Activated B cell treated with CpG ODN at 0.5 μM for 24 hours (primary cell): Measurements from ENCODE around the gene SRGAP1. TPM values are rescaled to one million over a fixed set of nuclear protein-coding genes. Genes with fewer than 3 reads are reported as not detected.

ENCODE experiments used
- ATAC-seq: fragments of 200-7000 bp; cut with Tn5 transposase; one replicate; pipeline ENCODE4 v1.10.0; 2021; ENCODE audit warnings: low read depth, mild to moderate bottlenecking, moderate library complexity
- CTCF ChIA-PET: fragments of 350-600 bp; sonication (Branson Sonifier 250); formaldehyde crosslinking; loops from one replicate; lab custom pipeline; 2021; ENCODE audit warnings: antibody characterized with exemption; lab: Charles Lee
- POLR2A ChIA-PET: fragments of 350-600 bp; sonication (Branson Sonifier 250); formaldehyde crosslinking; loops from one replicate; lab custom pipeline; 2021; ENCODE audit warnings: antibody characterized with exemption; lab: Charles Lee
- DNase-seq: peaks from one replicate; pipeline ENCODE4 v3.0.0; 2022
- H3K27ac Mint-ChIP-seq: one replicate; pipeline ENCODE4 v1.8.0; 2020; ENCODE audit warnings: mixed read lengths
- H3K27me3 Mint-ChIP-seq: one replicate; pipeline ENCODE4 v1.8.0; 2021; ENCODE audit warnings: mixed read lengths
- H3K36me3 Mint-ChIP-seq: one replicate; pipeline ENCODE4 v1.8.0; 2021; ENCODE audit warnings: low read depth, mixed read lengths
- H3K4me1 Mint-ChIP-seq: one replicate; pipeline ENCODE4 v1.8.0; 2021; ENCODE audit warnings: mixed read lengths
- H3K4me3 Mint-ChIP-seq: one replicate; pipeline ENCODE4 v1.8.0; 2020; ENCODE audit warnings: mild to moderate bottlenecking, mixed read lengths
- H3K9me3 Mint-ChIP-seq: one replicate; pipeline ENCODE4 v1.8.0; 2020; ENCODE audit warnings: mixed read lengths
- intact Hi-C: fragments of 100-400 bp; cut with micrococcal nuclease; formaldehyde crosslinking; loops from one replicate; pipeline ENCODE4 v1.15.1; 2024
- total RNA-seq: library from RNA; stranded (reverse); gene quantifications from 2 replicates; pipeline ENCODE4 v1.2.3, GENCODE V29; 2022
- TF ChIP-seq, protein P1 (sequence below): fragments of 200-600 bp; IDR thresholded peaks from one replicate; pipeline ENCODE4 v1.8.0; 2022; ENCODE audit warnings: antibody characterized with exemption, mild to moderate bottlenecking

The SRGAP1 gene
- total RNA-seq, 1 donor from 2014 or later = 1.1 TPM

DNA sequence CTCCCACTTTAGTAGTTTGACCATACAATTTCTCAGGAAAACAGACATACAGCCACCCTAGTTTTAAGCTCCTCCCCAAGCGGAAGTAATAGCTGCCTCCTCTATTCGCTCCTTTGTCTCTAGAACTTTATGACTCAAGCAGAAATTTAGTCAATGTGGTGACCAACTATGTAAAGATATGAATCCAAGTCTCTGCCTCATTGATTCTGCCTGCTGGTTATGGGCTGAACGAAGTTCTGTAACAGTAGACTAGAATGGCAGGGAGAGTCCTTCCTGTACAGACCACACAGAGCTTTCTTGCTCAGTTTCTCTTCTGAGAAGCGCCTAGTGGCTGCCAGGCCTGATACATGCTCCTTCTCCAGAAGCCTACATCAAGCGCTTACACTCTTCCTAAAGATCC is 358.5 kb downstream of the SRGAP1 start:
- intact Hi-C loops = no loop called here
- POLR2A ChIA-PET = no interaction called here
- ATAC-seq (no peak), DNase-seq (no peak)
- TF ChIP-seq, protein P1, sequence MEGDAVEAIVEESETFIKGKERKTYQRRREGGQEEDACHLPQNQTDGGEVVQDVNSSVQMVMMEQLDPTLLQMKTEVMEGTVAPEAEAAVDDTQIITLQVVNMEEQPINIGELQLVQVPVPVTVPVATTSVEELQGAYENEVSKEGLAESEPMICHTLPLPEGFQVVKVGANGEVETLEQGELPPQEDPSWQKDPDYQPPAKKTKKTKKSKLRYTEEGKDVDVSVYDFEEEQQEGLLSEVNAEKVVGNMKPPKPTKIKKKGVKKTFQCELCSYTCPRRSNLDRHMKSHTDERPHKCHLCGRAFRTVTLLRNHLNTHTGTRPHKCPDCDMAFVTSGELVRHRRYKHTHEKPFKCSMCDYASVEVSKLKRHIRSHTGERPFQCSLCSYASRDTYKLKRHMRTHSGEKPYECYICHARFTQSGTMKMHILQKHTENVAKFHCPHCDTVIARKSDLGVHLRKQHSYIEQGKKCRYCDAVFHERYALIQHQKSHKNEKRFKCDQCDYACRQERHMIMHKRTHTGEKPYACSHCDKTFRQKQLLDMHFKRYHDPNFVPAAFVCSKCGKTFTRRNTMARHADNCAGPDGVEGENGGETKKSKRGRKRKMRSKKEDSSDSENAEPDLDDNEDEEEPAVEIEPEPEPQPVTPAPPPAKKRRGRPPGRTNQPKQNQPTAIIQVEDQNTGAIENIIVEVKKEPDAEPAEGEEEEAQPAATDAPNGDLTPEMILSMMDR = no peak
- Mint-ChIP-seq H3K27me3 (no peaks in the 10 kb centered on the region), H3K4me1 (no peaks in the 10 kb centered on the region), H3K9me3 (peaks cover 2% of the 10 kb centered on the region), H3K4me3 (no peak overlapping the region), H3K36me3 (peaks cover 41% of the 10 kb centered on the region), H3K27ac (no peak overlapping the region)
- CTCF ChIA-PET = no interaction called here

DNA sequence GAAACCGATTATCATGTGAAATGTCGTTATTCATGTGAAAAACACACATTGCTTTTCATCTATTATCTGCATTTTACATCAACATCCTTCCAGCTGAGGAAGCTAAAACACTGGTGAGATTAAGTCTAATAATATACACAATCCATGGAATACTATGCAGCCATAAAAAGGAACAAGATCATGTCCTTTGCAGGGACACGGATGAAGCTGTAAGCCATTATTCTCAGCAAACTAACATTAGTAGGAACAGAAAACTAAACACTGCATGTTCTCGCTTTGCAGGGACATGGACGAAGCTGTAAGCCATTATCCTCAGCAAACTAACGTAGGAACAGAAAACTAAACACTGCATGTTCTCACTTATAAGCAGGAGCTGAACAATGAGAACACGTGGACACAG is 359.3 kb downstream of the SRGAP1 start:
- no peaks in the 10 kb centered on the region for H3K4me1 Mint-ChIP-seq
- ChIA-PET POLR2A (no interaction called here), CTCF (no interaction called here)
- H3K9me3 Mint-ChIP-seq = peaks cover 2% of the 10 kb centered on the region
- no peak for DNase-seq
- no peak for ATAC-seq
- intact Hi-C loops = no loop called here
- H3K27ac Mint-ChIP-seq = no peak overlapping the region
- H3K36me3 Mint-ChIP-seq = peaks cover 44% of the 10 kb centered on the region
- H3K4me3 Mint-ChIP-seq = no peak overlapping the region
- TF ChIP-seq, protein P1 = no peak
- no peaks in the 10 kb centered on the region for H3K27me3 Mint-ChIP-seq

DNA sequence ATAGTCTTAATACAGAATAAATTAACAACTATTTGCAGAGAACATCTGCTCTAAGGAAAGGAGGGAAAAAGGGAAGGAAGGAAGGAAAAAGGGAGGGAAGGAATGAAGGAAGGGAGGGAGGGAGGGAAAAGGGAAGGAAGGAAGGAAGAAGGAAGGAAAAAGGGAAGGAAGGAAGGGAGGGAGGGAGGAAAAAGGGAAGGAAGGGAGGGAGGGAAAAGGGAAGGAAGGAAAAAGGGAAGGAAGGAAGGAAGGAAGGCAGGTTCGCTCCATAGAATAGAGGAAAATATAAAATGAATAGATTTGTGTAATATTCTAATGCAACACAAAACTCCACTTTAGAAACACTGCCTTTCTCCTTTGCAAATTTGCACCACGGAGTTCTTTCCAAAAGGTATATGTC is 361.0 kb downstream of the SRGAP1 start:
- Mint-ChIP-seq H3K27me3 (no peaks in the 10 kb centered on the region), H3K4me3 (no peak overlapping the region), H3K36me3 (peaks cover 54% of the 10 kb centered on the region), H3K27ac (no peak overlapping the region), H3K4me1 (no peaks in the 10 kb centered on the region), H3K9me3 (peaks cover 2% of the 10 kb centered on the region)
- intact Hi-C loops = no loop called here
- TF ChIP-seq, protein P1 = no peak
- CTCF ChIA-PET = no interaction called here
- DNase-seq (no peak), ATAC-seq (no peak)
- POLR2A ChIA-PET = interaction anchor here (0.8 kb wide), 1 partner anchor 16 kb away, joined by 3 read pairs; the partner anchor contains the start of gene KICS2

DNA sequence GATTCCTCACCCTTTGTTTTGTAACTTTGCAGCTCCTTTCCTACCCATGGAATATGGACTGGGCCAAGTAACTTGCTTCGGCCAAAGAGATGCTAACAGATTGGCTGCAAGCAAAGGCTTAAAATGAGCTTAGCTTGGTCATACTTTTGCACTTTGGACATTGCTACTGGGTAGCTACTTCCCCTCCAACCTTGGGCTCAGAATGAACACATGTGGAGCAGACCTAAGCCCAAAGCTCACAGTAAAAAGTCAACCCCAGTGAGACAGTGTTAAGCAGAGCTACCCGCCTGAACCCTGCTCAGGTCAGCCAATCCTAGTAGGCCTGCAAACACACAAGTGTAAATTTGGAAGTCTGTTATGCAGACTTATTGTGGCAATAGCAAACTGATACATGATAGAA is 363.0 kb downstream of the SRGAP1 start:
- Mint-ChIP-seq H3K4me1 (no peaks in the 10 kb centered on the region), H3K27ac (no peak overlapping the region), H3K4me3 (no peak overlapping the region), H3K9me3 (peaks cover 4% of the 10 kb centered on the region), H3K27me3 (no peaks in the 10 kb centered on the region), H3K36me3 (peaks cover 61% of the 10 kb centered on the region)
- ChIA-PET CTCF (no interaction called here), POLR2A (no interaction called here)
- no peak for ATAC-seq
- DNase-seq = no peak
- TF ChIP-seq, protein P1 = no peak
- intact Hi-C loops = no loop called here

Other genes with a start within 250 kb of the SRGAP1 start
- 0.69 and 0.73 TPM in 2 replicates for gene DPY19L2, start 176.2 kb upstream of the SRGAP1 start, total RNA-seq
- gene RXYLT1, start 64.8 kb upstream of the SRGAP1 start, total RNA-seq = 16.3 and 22.7 TPM in 2 replicates